HL-60 (cell line): Measurements from ENCODE around the gene RBX1.

Experiments
- CTCF ChIP-seq: IDR thresholded peaks from one replicate; pipeline ENCODE4 v1.5.1; 2011; ENCODE audit warnings: low read length, control low read depth, inconsistent platforms; ENCODE audit not compliant: insufficient read depth
- POLR2AphosphoS5 ChIP-seq: IDR thresholded peaks from 2 replicates; pipeline ENCODE4 v1.6.1; 2012; ENCODE audit warnings: low read depth
- REST ChIP-seq: IDR thresholded peaks from 2 replicates; pipeline ENCODE4 v1.6.1; 2012; ENCODE audit warnings: low read depth; ENCODE audit not compliant: insufficient replicate concordance

GRCh38 chr22:40939202-40939601, 12.0 kb upstream of the RBX1 start:
- TF ChIP-seq CTCF, result no peak
- no peak for TF ChIP-seq REST
- TF ChIP-seq POLR2AphosphoS5, result no peak
